GM19395 (cell line): ENCODE data around the gene CCDC70.
"Not testable (repeated sequence)": the region's sequence is repeated elsewhere in the genome, so short reads cannot be mapped to it uniquely, and the experiment has no call there.

Experiments
- ATAC-seq: cut with Tn5 transposase; IDR thresholded peaks from one replicate; pipeline ENCODE4 v1.9.1; 2021; ENCODE audit warnings: mild to moderate bottlenecking, moderate library complexity; ENCODE audit not compliant: unreplicated experiment

CCDC70 gene

GRCh38 chr13:51900471-51900870, 38.7 kb downstream of the CCDC70 start:
- ATAC-seq, result no peak

GRCh38 chr13:51902776-51903175, 41.0 kb downstream of the CCDC70 start:
- no peak for ATAC-seq

GRCh38 chr13:51905787-51906186, 44.0 kb downstream of the CCDC70 start:
- ATAC-seq, result no peak

GRCh38 chr13:51906581-51906980, 44.8 kb downstream of the CCDC70 start:
- ATAC-seq, result no peak

GRCh38 chr13:51907040-51907732, 45.4 kb downstream of the CCDC70 start:
- no peak for ATAC-seq

GRCh38 chr13:51909265-51909664, 47.5 kb downstream of the CCDC70 start:
- ATAC-seq, result not testable (repeated sequence)

GRCh38 chr13:51910508-51910907, 48.7 kb downstream of the CCDC70 start:
- no peak for ATAC-seq

GRCh38 chr13:51912091-51912490, 50.3 kb downstream of the CCDC70 start:
- no peak for ATAC-seq

- ATAC-seq, result no peak
Measured at GRCh38 chr13:51912511-51913225, 50.9 kb downstream of the CCDC70 start.

- ATAC-seq, result no peak
Measured at GRCh38 chr13:51913421-51914136, 51.8 kb downstream of the CCDC70 start.

- ATAC-seq, result no peak
Measured at GRCh38 chr13:51914137-51914493, 52.3 kb downstream of the CCDC70 start.
